H1 (cell line): Measurements from ENCODE around the gene IL36G. TPM values are rescaled to one million over a fixed set of nuclear protein-coding genes. Genes with fewer than 3 reads are reported as not detected.

Experiments used
- CTCF ChIA-PET: fragments of 300-600 bp; sonication (Branson Sonifier 250); formaldehyde crosslinking; loops from one replicate; lab custom pipeline; 2021; ENCODE audit not compliant: partially characterized antibody; lab: Charles Lee
- POLR2A ChIA-PET: fragments of 300-600 bp; sonication (Branson Sonifier 250); formaldehyde crosslinking; loops from one replicate; lab custom pipeline; 2021; ENCODE audit warnings: inconsistent platforms; ENCODE audit not compliant: partially characterized antibody; lab: Charles Lee
- DNase-seq, 2 experiments: peaks; one replicate each; pipeline versions ENCODE4 v3.0.0 to v3.0.0-alpha.2; 2010 to 2022; ENCODE audit warnings: low spot score in 2 of 2, low read depth in 1 of 2, mixed read lengths in 1 of 2
- FAIRE-seq: peaks from 2 replicates; lab custom pipeline; 2011; peaks lifted over from hg19 to GRCh38; lab: Jason Lieb, UNC
- H2AFZ ChIP-seq: 2 replicates; pipeline ENCODE4 v1.8.1; 2012; ENCODE audit warnings: low read length, inconsistent platforms
- H2AK5ac ChIP-seq: 2 replicates; pipeline ENCODE4 v1.6.1; 2013; ENCODE audit warnings: low read depth, low read length
- H2BK120ac ChIP-seq: replicated peaks from 2 replicates; pipeline ENCODE3; 2013; ENCODE audit warnings: low read depth, low read length, inconsistent platforms
- H2BK12ac ChIP-seq: 2 replicates; pipeline ENCODE4 v1.6.1; 2013; ENCODE audit warnings: low read depth, low read length
- H2BK15ac ChIP-seq: 2 replicates; pipeline ENCODE4 v1.6.1; 2013; ENCODE audit warnings: low read length
- H2BK20ac ChIP-seq: 2 replicates; pipeline ENCODE4 v1.6.1; 2013; ENCODE audit warnings: low read length
- H2BK5ac ChIP-seq: 2 replicates; pipeline ENCODE4 v1.6.1; 2013; ENCODE audit warnings: low read depth, low read length
- H3K14ac ChIP-seq: 2 replicates; pipeline ENCODE4 v1.6.1; 2013; ENCODE audit warnings: inconsistent platforms; ENCODE audit not compliant: insufficient read length
- H3K18ac ChIP-seq: 2 replicates; pipeline ENCODE4 v1.6.1; 2013; ENCODE audit warnings: low read length; ENCODE audit errors: extremely low read depth
- H3K23ac ChIP-seq: 2 replicates; pipeline ENCODE4 v1.6.1; 2013; ENCODE audit warnings: inconsistent platforms; ENCODE audit not compliant: insufficient read length
- H3K23me2 ChIP-seq: 2 replicates; pipeline ENCODE4 v1.6.1; 2013; ENCODE audit warnings: low read depth, low read length
- H3K27ac ChIP-seq: 2 replicates; pipeline ENCODE4 v1.6.1; 2011; ENCODE audit warnings: low read depth, low read length, inconsistent platforms
- H3K27me3 ChIP-seq, 4 experiments: replicated peaks in 1 of 4; 1 replicate in 1 of 4; 2 replicates in 3 of 4; pipeline versions ENCODE4 v1.6.1 to v1.8.1; 2011 to 2013; ENCODE audit warnings: low read length in 3 of 4, mild to moderate bottlenecking in 3 of 4, inconsistent platforms in 2 of 4, mixed read lengths in 2 of 4, moderate library complexity in 1 of 4; ENCODE audit not compliant: control insufficient read depth in 3 of 4, insufficient read depth in 3 of 4; ENCODE audit errors: extremely low read depth in 1 of 4
- H3K36me3 ChIP-seq, 4 experiments: 2 replicates each; pipeline versions ENCODE4 v1.6.1 to v1.8.1; 2011 to 2013; ENCODE audit warnings: mild to moderate bottlenecking in 4 of 4, low read length in 3 of 4, moderate library complexity in 2 of 4, control low read depth in 1 of 4, inconsistent platforms in 1 of 4; ENCODE audit not compliant: insufficient read depth in 4 of 4, control insufficient read depth in 2 of 4
- H3K4ac ChIP-seq: replicated peaks from 2 replicates; pipeline ENCODE3; 2013; ENCODE audit warnings: low read length, low read depth, mixed read lengths, inconsistent platforms; ENCODE audit not compliant: insufficient read length
- H3K4me1 ChIP-seq, 4 experiments: replicated peaks in 1 of 4; 1 replicate in 1 of 4; 2 replicates in 3 of 4; pipeline versions ENCODE4 v1.6.1 to v1.8.1; 2011 to 2013; ENCODE audit warnings: low read length in 3 of 4, inconsistent platforms in 2 of 4, mixed read lengths in 1 of 4; ENCODE audit not compliant: insufficient read depth in 4 of 4, control insufficient read depth in 3 of 4
- H3K4me2 ChIP-seq, 2 experiments: 2 replicates each; pipeline versions ENCODE4 v1.6.1 to v1.8.1; 2011 to 2013; ENCODE audit warnings: low read depth in 2 of 2, low read length in 2 of 2, control low read depth in 1 of 2, inconsistent platforms in 1 of 2, mild to moderate bottlenecking in 1 of 2; ENCODE audit not compliant: insufficient read depth in 1 of 2
- H3K4me3 ChIP-seq, 4 experiments: fragments of 200-600, 300-600 bp in 1 of 4; sonication (generic), shearing (Covaris generic), sonication (Bioruptor Twin) in 1 of 4; 2 replicates each; pipeline versions ENCODE4 v1.5.1 to v1.8.1; 2011 to 2016; ENCODE audit warnings: low read length in 4 of 4, low read depth in 3 of 4, control low read depth in 2 of 4, inconsistent platforms in 2 of 4, mild to moderate bottlenecking in 2 of 4, mixed read lengths in 1 of 4, moderate library complexity in 1 of 4; ENCODE audit not compliant: insufficient read depth in 2 of 4; ENCODE audit errors: extremely low read depth in 1 of 4
- H3K56ac ChIP-seq: replicated peaks from 2 replicates; pipeline ENCODE3; 2013; ENCODE audit warnings: low read depth, mild to moderate bottlenecking, mixed read lengths, low read length, inconsistent platforms; ENCODE audit not compliant: insufficient read length
- H3K79me1 ChIP-seq: 2 replicates; pipeline ENCODE4 v1.6.1; 2013; ENCODE audit warnings: low read depth, low read length, control low read depth
- H3K79me2 ChIP-seq, 2 experiments: 2 replicates each; pipeline versions ENCODE4 v1.6.1 to v1.8.1; 2012 to 2013; ENCODE audit warnings: low read length in 2 of 2, mild to moderate bottlenecking in 2 of 2, inconsistent platforms in 1 of 2; ENCODE audit not compliant: insufficient read depth in 2 of 2, control insufficient read depth in 1 of 2
- H3K9ac ChIP-seq, 4 experiments: replicated peaks in 1 of 4; 1 replicate in 1 of 4; 2 replicates in 3 of 4; pipeline versions ENCODE4 v1.6.1 to v1.8.1; 2011 to 2013; ENCODE audit warnings: low read depth in 3 of 4, low read length in 3 of 4, control low read depth in 2 of 4, mild to moderate bottlenecking in 2 of 4, moderate library complexity in 2 of 4, inconsistent platforms in 1 of 4; ENCODE audit errors: extremely low read depth in 1 of 4
- H3K9me3 ChIP-seq, 2 experiments: 2 replicates each; pipeline versions ENCODE4 v1.6.1 to v1.8.1; 2012 to 2013; ENCODE audit warnings: mild to moderate bottlenecking in 2 of 2, moderate library complexity in 2 of 2, control low read depth in 1 of 2, inconsistent platforms in 1 of 2, low read depth in 1 of 2, low read length in 1 of 2, mixed read lengths in 1 of 2; ENCODE audit not compliant: insufficient read depth in 2 of 2
- H4K20me1 ChIP-seq, 2 experiments: replicated peaks in 1 of 2; 2 replicates each; pipeline versions ENCODE3 to v1.8.1; 2011 to 2013; ENCODE audit warnings: inconsistent platforms in 2 of 2, low read length in 2 of 2, mild to moderate bottlenecking in 1 of 2; ENCODE audit not compliant: insufficient read depth in 2 of 2, control insufficient read depth in 1 of 2
- H4K5ac ChIP-seq: 2 replicates; pipeline ENCODE4 v1.6.1; 2013; ENCODE audit warnings: low read length, low read depth, mixed read lengths, inconsistent platforms; ENCODE audit not compliant: insufficient read length
- H4K8ac ChIP-seq: 2 replicates; pipeline ENCODE4 v1.8.0; 2013; ENCODE audit warnings: mild to moderate bottlenecking, moderate library complexity, low read length, inconsistent platforms; ENCODE audit not compliant: insufficient read depth; ENCODE audit errors: extremely low read depth
- H4K91ac ChIP-seq: replicated peaks from 2 replicates; pipeline ENCODE3; 2013; ENCODE audit warnings: low read length, mixed read lengths, inconsistent platforms; ENCODE audit not compliant: insufficient read length
- ASH2L ChIP-seq: fragments of 200-600, 300-600 bp; sonication (generic); IDR thresholded peaks from one replicate; pipeline ENCODE4 v1.7.1; 2017; ENCODE audit warnings: low read length
- CBX5 ChIP-seq: fragments of 300-800, 300-1000 bp; sonication (generic); IDR thresholded peaks from 2 replicates; pipeline ENCODE4 v1.7.1; 2016; ENCODE audit warnings: antibody characterized with exemption, low read length, low read depth
- CEBPB ChIP-seq: IDR thresholded peaks from 2 replicates; pipeline ENCODE4 v1.6.1; 2012; ENCODE audit warnings: low read depth, low read length
- HDAC2 ChIP-seq, 2 experiments: fragments of 300-600 bp in 1 of 2; sonication (generic) in 1 of 2; IDR thresholded peaks; 2 replicates each; pipeline ENCODE4 v1.6.1; 2011 to 2012; ENCODE audit warnings: low read depth in 2 of 2, low read length in 2 of 2, mild to moderate bottlenecking in 2 of 2, moderate library complexity in 2 of 2, borderline replicate concordance in 1 of 2, inconsistent platforms in 1 of 2
- JUN ChIP-seq: IDR thresholded peaks from 2 replicates; pipeline ENCODE4 v1.6.1; 2011; ENCODE audit warnings: low read depth, mild to moderate bottlenecking, improper control_type of control experiment, low read length
- PHF8 ChIP-seq: fragments of 200-600 bp; sonication (generic); conservative IDR thresholded peaks from 2 replicates; pipeline ENCODE4 v1.7.1; 2012; ENCODE audit warnings: low read depth, mild to moderate bottlenecking, inconsistent platforms, low read length, moderate library complexity
- POLR2A ChIP-seq, 2 experiments: IDR thresholded peaks; 1 replicate in 1 of 2; 2 replicates in 1 of 2; pipeline ENCODE4 v1.6.1; 2011; ENCODE audit warnings: low read depth in 2 of 2, low read length in 2 of 2, mild to moderate bottlenecking in 2 of 2; ENCODE audit errors: control extremely low read depth in 1 of 2
- POLR2AphosphoS5 ChIP-seq: IDR thresholded peaks from 2 replicates; pipeline ENCODE4 v1.6.1; 2011; ENCODE audit warnings: low read depth, low read length
- SIN3A ChIP-seq, 2 experiments: IDR thresholded peaks in 1 of 2; conservative IDR thresholded peaks in 1 of 2; 2 replicates each; pipeline ENCODE4 v1.6.1; 2011 to 2012; ENCODE audit warnings: low read length in 2 of 2, improper control_type of control experiment in 1 of 2, low read depth in 1 of 2, mild to moderate bottlenecking in 1 of 2
- SP1 ChIP-seq: IDR thresholded peaks from 2 replicates; pipeline ENCODE4 v1.6.1; 2011; ENCODE audit warnings: low read depth, low read length
- TAF1 ChIP-seq: IDR thresholded peaks from 2 replicates; pipeline ENCODE4 v1.6.1; 2011; ENCODE audit warnings: mild to moderate bottlenecking, low read depth, low read length
- TEAD4 ChIP-seq: IDR thresholded peaks from 2 replicates; pipeline ENCODE4 v1.6.1; 2012; ENCODE audit warnings: low read depth, low read length, inconsistent platforms, mixed read lengths
- YY1 ChIP-seq: IDR thresholded peaks from 2 replicates; pipeline ENCODE4 v1.6.1; 2011; ENCODE audit warnings: low read depth, mild to moderate bottlenecking, low read length
- WGBS, 2 experiments: shearing (Covaris generic) in 1 of 2; methylation state at CpG; one replicate each; pipeline versions ENCODE4 v1.1.6 to v1.1.7; 2013 to 2015; ENCODE audit warnings: low lambda C conversion rate in 2 of 2, mixed read lengths in 2 of 2, inconsistent platforms in 1 of 2, low coverage in 1 of 2, missing lambda C conversion rate in 1 of 2; ENCODE audit not compliant: insufficient replicate concordance in 2 of 2, insufficient coverage in 1 of 2, insufficient read length in 1 of 2; ENCODE audit errors: extremely low coverage in 1 of 2, missing lambda C conversion rate in 1 of 2; 5-methylcytosine and 5-hydroxymethylcytosine counted together
- polyA plus RNA-seq, 7 experiments: library from polyadenylated mRNA; depleted of rRNA in 3 of 7; stranded (reverse) in 5 of 7; unstranded in 2 of 7; fragments of >200 nt in 5 of 7; fragments of 200-250 nt in 2 of 7; gene quantifications; 1 replicate in 5 of 7; 2 replicates in 1 of 7; 4 replicates in 1 of 7; pipeline versions ENCODE4 v1.2.1 to v1.2.3, GENCODE V29; 2011 to 2013; ENCODE audit warnings: missing spikeins in 2 of 7, mixed read lengths in 2 of 7
- total RNA-seq: library from RNA; stranded (reverse); fragmentation: NEBNext Ultra II Directional; extraction: Animal tissue kit (Norgen Biotek cat#: 25700); gene quantifications from 2 replicates; pipeline ENCODE4 v1.2.1, GENCODE V29; 2021
- TF ChIP-seq, protein P1 (sequence below): IDR thresholded peaks from 2 replicates; pipeline ENCODE4 v1.6.1; 2012; ENCODE audit warnings: low read length, inconsistent platforms

Gene IL36G
- total and polyA plus RNA-seq, 2 of the 8 experiments (the other 6 are each of a cell fraction or from before 2014, with no cell fraction given): 0.39 TPM; not detected in 1

DNA sequence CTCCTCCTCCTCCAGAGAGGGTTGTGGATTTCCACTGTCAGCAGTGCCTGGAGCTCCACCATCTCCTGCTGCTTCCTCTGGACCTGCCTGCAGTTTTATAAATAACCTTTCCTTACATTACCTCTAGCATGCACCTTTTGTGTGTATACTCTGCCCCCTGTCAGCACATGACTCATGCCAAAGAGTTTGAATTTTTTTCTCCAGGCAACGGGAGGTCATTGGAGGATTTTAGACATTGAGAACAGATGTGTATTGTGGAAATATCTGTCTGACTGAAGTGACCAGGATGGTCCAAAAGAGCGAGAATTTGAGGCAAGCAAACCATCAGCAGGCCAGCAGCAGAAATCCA, 35.2 kb upstream of the IL36G start:
- no peak overlapping the region for H4K8ac ChIP-seq
- no peak overlapping the region for H2AFZ ChIP-seq
- POLR2A ChIA-PET: no interaction called here
- TF ChIP-seq, protein P1, sequence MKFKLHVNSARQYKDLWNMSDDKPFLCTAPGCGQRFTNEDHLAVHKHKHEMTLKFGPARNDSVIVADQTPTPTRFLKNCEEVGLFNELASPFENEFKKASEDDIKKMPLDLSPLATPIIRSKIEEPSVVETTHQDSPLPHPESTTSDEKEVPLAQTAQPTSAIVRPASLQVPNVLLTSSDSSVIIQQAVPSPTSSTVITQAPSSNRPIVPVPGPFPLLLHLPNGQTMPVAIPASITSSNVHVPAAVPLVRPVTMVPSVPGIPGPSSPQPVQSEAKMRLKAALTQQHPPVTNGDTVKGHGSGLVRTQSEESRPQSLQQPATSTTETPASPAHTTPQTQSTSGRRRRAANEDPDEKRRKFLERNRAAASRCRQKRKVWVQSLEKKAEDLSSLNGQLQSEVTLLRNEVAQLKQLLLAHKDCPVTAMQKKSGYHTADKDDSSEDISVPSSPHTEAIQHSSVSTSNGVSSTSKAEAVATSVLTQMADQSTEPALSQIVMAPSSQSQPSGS: no peak
- no peak for TF ChIP-seq POLR2A (IDR thresholded peaks at IDR 0.05; ENCODE audit: control extremely low read depth in 1 of 2, low read depth in 2 of 2, low read length in 2 of 2)
- TF ChIP-seq TEAD4: no peak
- no peak for TF ChIP-seq YY1
- no peak for TF ChIP-seq JUN
- TF ChIP-seq TAF1: no peak
- no peak for TF ChIP-seq POLR2AphosphoS5
- no peak for TF ChIP-seq CBX5
- TF ChIP-seq PHF8: no peak
- TF ChIP-seq SP1: no peak
- no peak for TF ChIP-seq ASH2L
- no peak for TF ChIP-seq HDAC2 (IDR thresholded peaks at IDR 0.05; ENCODE audit: borderline replicate concordance in 1 of 2, low read depth in 2 of 2, low read length in 2 of 2)
- TF ChIP-seq CEBPB: no peak
- no peak for TF ChIP-seq SIN3A (conservative IDR thresholded peaks at IDR 0.05 in 1 of 2, IDR thresholded peaks at IDR 0.05 in 1 of 2; ENCODE audit: low read depth in 1 of 2, low read length in 2 of 2)

More for the DNA sequence above, 35.2 kb upstream of the IL36G start:
- Histone ChIP-seq H2BK12ac (no peak overlapping the region), H2BK120ac (no peak overlapping the region), H3K4ac (no peak overlapping the region), H3K27ac (no peak overlapping the region), H3K23me2 (no peaks in the 10 kb centered on the region), H3K23ac (no peak overlapping the region), H3K18ac (no peak overlapping the region), H3K14ac (no peak overlapping the region), H3K4me1 (no peaks in the 10 kb centered on the region), H3K9ac (no peak overlapping the region), H2BK20ac (no peak overlapping the region), H3K36me3 (no peaks in the 10 kb centered on the region), H3K4me2 (no peak overlapping the region), H3K56ac (no peak overlapping the region), H3K4me3 (no peak overlapping the region), H4K5ac (no peak overlapping the region), H4K91ac (no peak overlapping the region), H3K79me2 (no peaks in the 10 kb centered on the region), H3K27me3 (no peaks in the 10 kb centered on the region), H2AK5ac (no peak overlapping the region), H4K20me1 (no peaks in the 10 kb centered on the region), H3K9me3 (no peaks in the 10 kb centered on the region), H3K79me1 (no peaks in the 10 kb centered on the region), H2BK5ac (no peak overlapping the region), H2BK15ac (no peak overlapping the region)
- FAIRE-seq (no peak), DNase-seq (no peak)
- 97% methylated on average over 2 of the region's 2 CpGs; no CpG with 5 or more reads in 1 of the 2 experiments for WGBS, 2 experiments
- CTCF ChIA-PET: interaction anchor here (0.6 to 4.8 kb wide), 32 partner anchors 11 to 942 kb away, joined by 3 to 54 read pairs (median 7); partner anchors contain the start of genes IL1A and IL36G
